UCSD-AML1 (cell line): ENCODE results near the gene CCN5.

Experiments
- DNase-seq: peaks from one replicate; lab custom pipeline; 2025; ENCODE audit not compliant: unreplicated experiment; lab: John Stamatoyannopoulos, UW

CCN5 gene

GRCh38 chr20:44715499-44716308 lies 535 bp downstream of the CCN5 start:
- no peak for DNase-seq

GRCh38 chr20:44716309-44717106 lies 1.3 kb downstream of the CCN5 start:
- no peak for DNase-seq

- DNase-seq: no peak
Measured at GRCh38 chr20:44717986-44718385, 2.8 kb downstream of the CCN5 start.

- no peak for DNase-seq
Measured at GRCh38 chr20:44719841-44720240, 4.7 kb downstream of the CCN5 start.

GRCh38 chr20:44720621-44720996 lies 5.4 kb downstream of the CCN5 start:
- no peak for DNase-seq

- DNase-seq: no peak
Measured at GRCh38 chr20:44720997-44721784, 6.0 kb downstream of the CCN5 start.

GRCh38 chr20:44721785-44722054 lies 6.6 kb downstream of the CCN5 start:
- no peak for DNase-seq

- no peak for DNase-seq
Measured at GRCh38 chr20:44722990-44723389, 7.8 kb downstream of the CCN5 start.

GRCh38 chr20:44723391-44723790 lies 8.2 kb downstream of the CCN5 start:
- DNase-seq: peak; percentile 32

GRCh38 chr20:44723798-44724362 lies 8.7 kb downstream of the CCN5 start:
- no peak for DNase-seq

GRCh38 chr20:44724423-44725091 lies 9.4 kb downstream of the CCN5 start:
- DNase-seq: no peak

- DNase-seq: no peak
Measured at GRCh38 chr20:44725837-44726236, 10.7 kb downstream of the CCN5 start.

- no peak for DNase-seq
Measured at GRCh38 chr20:44727039-44727438, 11.9 kb downstream of the CCN5 start.

GRCh38 chr20:44727651-44728050 lies 12.5 kb downstream of the CCN5 start:
- DNase-seq: no peak

GRCh38 chr20:44728801-44729443 lies 13.8 kb downstream of the CCN5 start:
- DNase-seq: no peak

- DNase-seq: no peak
Measured at GRCh38 chr20:44730441-44730840, 15.3 kb downstream of the CCN5 start.

- no peak for DNase-seq
Measured at GRCh38 chr20:44731657-44732056, 16.5 kb downstream of the CCN5 start.

- no peak for DNase-seq
Measured at GRCh38 chr20:44732327-44732726, 17.2 kb downstream of the CCN5 start.

GRCh38 chr20:44733341-44734069 lies 18.3 kb downstream of the CCN5 start:
- DNase-seq: peak; percentile 56

GRCh38 chr20:44734938-44735337 lies 19.8 kb downstream of the CCN5 start:
- DNase-seq: no peak
